H9 (cell line): ENCODE data around the gene DCST2. TPM values are rescaled to one million over a fixed set of nuclear protein-coding genes. Genes with fewer than 3 reads are reported as not detected.

Experiments
- DNase-seq: peaks from one replicate; pipeline ENCODE4 v3.0.0-alpha.2; 2017
- H2AFZ ChIP-seq: one replicate; pipeline ENCODE4 v1.6.1; 2013; ENCODE audit warnings: mild to moderate bottlenecking, low read length, control low read depth, moderate library complexity
- H2AK5ac ChIP-seq: 2 replicates; pipeline ENCODE4 v1.6.1; 2013; ENCODE audit warnings: low read length, control low read depth, mixed read lengths; ENCODE audit not compliant: insufficient read length
- H2BK120ac ChIP-seq: one replicate; pipeline ENCODE4 v1.6.1; 2013; ENCODE audit warnings: low read depth, mild to moderate bottlenecking, low read length, control low read depth, inconsistent platforms; ENCODE audit not compliant: poor library complexity, severe bottlenecking
- H2BK12ac ChIP-seq: 2 replicates; pipeline ENCODE4 v1.6.1; 2013; ENCODE audit warnings: low read length, control low read depth, mixed read lengths, low read depth; ENCODE audit not compliant: insufficient read length
- H2BK15ac ChIP-seq: 2 replicates; pipeline ENCODE4 v1.6.1; 2013; ENCODE audit warnings: low read depth, low read length, control low read depth
- H2BK20ac ChIP-seq: one replicate; pipeline ENCODE4 v1.6.1; 2013; ENCODE audit warnings: low read depth, mild to moderate bottlenecking, low read length, control low read depth, inconsistent platforms; ENCODE audit not compliant: poor library complexity, severe bottlenecking
- H2BK5ac ChIP-seq: 2 replicates; pipeline ENCODE4 v1.6.1; 2013; ENCODE audit warnings: low read length, control low read depth, mixed read lengths; ENCODE audit not compliant: insufficient read length
- H3K14ac ChIP-seq: 2 replicates; pipeline ENCODE4 v1.6.1; 2013; ENCODE audit warnings: low read length, control low read depth; ENCODE audit not compliant: insufficient read depth
- H3K18ac ChIP-seq: 2 replicates; pipeline ENCODE4 v1.6.1; 2013; ENCODE audit warnings: low read depth, mild to moderate bottlenecking, mixed read lengths, low read length, control low read depth; ENCODE audit not compliant: insufficient read length
- H3K23ac ChIP-seq: 2 replicates; pipeline ENCODE4 v1.6.1; 2013; ENCODE audit warnings: low read length, control low read depth, mixed read lengths, low read depth; ENCODE audit not compliant: insufficient read length
- H3K23me2 ChIP-seq: 2 replicates; pipeline ENCODE4 v1.6.1; 2013; ENCODE audit warnings: low read depth, mild to moderate bottlenecking, mixed read lengths, low read length, control low read depth; ENCODE audit not compliant: insufficient read length, poor library complexity, severe bottlenecking
- H3K27ac ChIP-seq: 2 replicates; pipeline ENCODE4 v1.5.1; 2013; ENCODE audit warnings: low read length, control low read depth, mixed read lengths, low read depth; ENCODE audit not compliant: insufficient read length
- H3K27me3 ChIP-seq: 2 replicates; pipeline ENCODE4 v1.6.1; 2013; ENCODE audit warnings: low read length, control low read depth, inconsistent platforms; ENCODE audit not compliant: insufficient read depth
- H3K4ac ChIP-seq: 2 replicates; pipeline ENCODE4 v1.6.1; 2013; ENCODE audit warnings: low read depth, mild to moderate bottlenecking, control low read depth, inconsistent platforms, low read length, moderate library complexity
- H3K4me1 ChIP-seq: 2 replicates; pipeline ENCODE4 v1.6.1; 2013; ENCODE audit warnings: low read length, control low read depth, inconsistent platforms; ENCODE audit not compliant: insufficient read depth
- H3K4me2 ChIP-seq: 2 replicates; pipeline ENCODE4 v1.6.1; 2013; ENCODE audit warnings: low read length, control low read depth, mixed read lengths; ENCODE audit not compliant: insufficient read length, insufficient read depth
- H3K56ac ChIP-seq: 2 replicates; pipeline ENCODE4 v1.6.1; 2013; ENCODE audit warnings: low read depth, mild to moderate bottlenecking, mixed read lengths, low read length, control low read depth; ENCODE audit not compliant: insufficient read length
- H3K79me1 ChIP-seq: 2 replicates; pipeline ENCODE4 v1.6.1; 2013; ENCODE audit warnings: low read depth, mild to moderate bottlenecking, moderate library complexity, low read length, control low read depth, inconsistent platforms; ENCODE audit not compliant: insufficient read depth, poor library complexity, severe bottlenecking
- H3K79me2 ChIP-seq: 2 replicates; pipeline ENCODE4 v1.6.1; 2013; ENCODE audit warnings: low read length, control low read depth, inconsistent platforms; ENCODE audit not compliant: insufficient read depth
- H3K9ac ChIP-seq: 2 replicates; pipeline ENCODE4 v1.6.1; 2013; ENCODE audit warnings: low read length, control low read depth, mixed read lengths; ENCODE audit not compliant: insufficient read length; ENCODE audit errors: extremely low read depth
- H3K9me3 ChIP-seq: one replicate; pipeline ENCODE4 v1.6.1; 2013; ENCODE audit warnings: low read depth, low read length, inconsistent platforms; ENCODE audit not compliant: control insufficient read depth
- H3T11ph ChIP-seq: one replicate; pipeline ENCODE4 v1.6.1; 2013; ENCODE audit warnings: mild to moderate bottlenecking, low read length, control low read depth, inconsistent platforms
- H4K20me1 ChIP-seq: one replicate; pipeline ENCODE4 v1.6.1; 2013; ENCODE audit not compliant: control insufficient read depth, insufficient read length, insufficient read depth
- H4K5ac ChIP-seq: 2 replicates; pipeline ENCODE4 v1.6.1; 2013; ENCODE audit warnings: low read depth, mild to moderate bottlenecking, mixed read lengths, low read length, control low read depth; ENCODE audit not compliant: insufficient read length
- H4K8ac ChIP-seq: replicated peaks from 2 replicates; pipeline ENCODE4 v1.6.1; 2013; ENCODE audit warnings: low read length, control low read depth, mixed read lengths, low read depth; ENCODE audit not compliant: insufficient read length
- H4K91ac ChIP-seq: 2 replicates; pipeline ENCODE4 v1.6.1; 2013; ENCODE audit warnings: low read depth, mild to moderate bottlenecking, moderate library complexity, mixed read lengths, low read length, control low read depth; ENCODE audit not compliant: insufficient read length
- H3K27ac Mint-ChIP-seq, 3 experiments: 2 replicates in 2 of 3; 3 replicates in 1 of 3; pipeline ENCODE4 v1.8.0; 2020 to 2021; ENCODE audit warnings: mixed read lengths in 3 of 3, mild to moderate bottlenecking in 1 of 3, moderate library complexity in 1 of 3
- H3K27me3 Mint-ChIP-seq: 2 replicates; pipeline ENCODE4 v1.8.0; 2021; ENCODE audit warnings: low read depth, mild to moderate bottlenecking, moderate library complexity, mixed read lengths
- H3K36me3 Mint-ChIP-seq, 3 experiments: 2 replicates in 2 of 3; 3 replicates in 1 of 3; pipeline ENCODE4 v1.8.0; 2020 to 2021; ENCODE audit warnings: low read depth in 3 of 3, mixed read lengths in 3 of 3; ENCODE audit not compliant: insufficient read depth in 1 of 3
- H3K4me1 Mint-ChIP-seq, 2 experiments: 2 replicates each; pipeline ENCODE4 v1.8.0; 2020; ENCODE audit warnings: mixed read lengths in 2 of 2
- H3K4me3 Mint-ChIP-seq, 2 experiments: 2 replicates in 1 of 2; 3 replicates in 1 of 2; pipeline ENCODE4 v1.8.0; 2020 to 2021; ENCODE audit warnings: mild to moderate bottlenecking in 2 of 2, mixed read lengths in 2 of 2, moderate library complexity in 1 of 2
- H3K9me3 Mint-ChIP-seq, 2 experiments: 2 replicates in 1 of 2; 3 replicates in 1 of 2; pipeline ENCODE4 v1.8.0; 2020; ENCODE audit warnings: mild to moderate bottlenecking in 2 of 2, mixed read lengths in 2 of 2, moderate library complexity in 1 of 2
- WGBS: extraction: QIAGEN DNeasy Blood & Tissue Kit; methylation state at CpG from one replicate; pipeline ENCODE4 v1.1.7; 2013; ENCODE audit warnings: missing lambda C conversion rate, low lambda C conversion rate, mixed read lengths; ENCODE audit not compliant: insufficient read length; ENCODE audit errors: extremely low coverage; 5-methylcytosine and 5-hydroxymethylcytosine counted together
- total RNA-seq: library from RNA; stranded (reverse); gene quantifications from 2 replicates; pipeline ENCODE4 v1.2.1, GENCODE V29; 2021
- TF ChIP-seq, protein P1 (sequence below): fragments of 200-600 bp; sonication (generic); conservative IDR thresholded peaks from 3 replicates; pipeline ENCODE4 v1.8.0; 2021; ENCODE audit warnings: antibody characterized with exemption, mild to moderate bottlenecking

Gene DCST2
- total RNA-seq, 1 experiment from 2014 or later = 0.35 TPM

DNA sequence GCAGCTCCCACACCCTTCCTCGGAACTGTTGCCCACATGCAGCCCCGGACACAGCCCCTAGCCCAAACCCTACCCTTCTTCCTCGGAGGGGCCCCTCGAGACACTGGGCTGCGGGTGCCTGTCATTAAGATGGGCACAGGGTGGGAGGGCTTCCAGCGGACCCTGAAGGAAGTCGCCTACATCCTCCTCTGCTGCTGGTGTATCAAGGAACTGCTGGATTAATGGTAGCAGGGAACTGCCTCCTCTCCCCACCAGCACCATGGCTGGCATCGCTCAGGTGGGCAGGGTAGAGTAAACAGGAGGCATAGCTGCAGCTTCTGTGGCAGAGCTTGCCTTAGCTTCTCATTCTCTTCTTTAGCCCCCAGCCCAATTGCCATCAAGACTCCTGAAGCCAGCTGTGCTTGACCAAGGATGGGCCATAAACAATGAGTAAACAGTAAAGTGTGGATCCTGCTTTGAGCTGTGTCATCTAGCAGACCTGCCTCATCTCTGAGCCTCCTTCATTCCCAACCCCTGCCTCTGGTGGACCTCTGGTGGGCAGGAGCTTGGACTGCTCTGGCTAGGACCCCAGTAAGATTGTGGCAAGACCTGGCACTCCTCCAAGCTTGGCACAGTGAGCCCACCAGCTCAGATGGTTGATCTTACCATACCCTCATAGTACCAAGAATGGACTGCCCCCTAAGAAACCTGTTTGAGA is 39.9 kb downstream of the DCST2 start, which contains the start of gene LENEP:
LENEP (plus strand) TSS at position 15 of the 697 bp plus-strand sequence; CDS start at position 37, 22 bp downstream.
- Histone ChIP-seq H3K4me2 (no peak within 1 kb of the TSS), H2BK12ac (peak within 1 kb of the TSS; percentile 16), H3K27me3 (no peaks in the 10 kb centered on the region), H3K18ac (peak within 1 kb of the TSS; percentile 15), H3K4me1 (no peaks in the 10 kb centered on the region; the same call in 1 of the 2 replicates), H2BK20ac (no peak within 1 kb of the TSS), H4K8ac (no peak within 1 kb of the TSS), H3K9ac (no peak within 1 kb of the TSS), H2AK5ac (no peak within 1 kb of the TSS), H3T11ph (no peak within 1 kb of the TSS), H4K20me1 (no peaks in the 10 kb centered on the region), H3K4ac (no peak within 1 kb of the TSS), H3K14ac (no peak within 1 kb of the TSS; the same call in 1 of the 2 replicates), H3K79me2 (no peaks in the 10 kb centered on the region), H2BK120ac (no peak within 1 kb of the TSS), H3K56ac (no peak within 1 kb of the TSS), H4K91ac (no peak within 1 kb of the TSS), H3K9me3 (no peaks in the 10 kb centered on the region), H3K23me2 (no peaks in the 10 kb centered on the region), H2BK5ac (no peak within 1 kb of the TSS), H3K27ac (no peak within 1 kb of the TSS), H2BK15ac (no peak within 1 kb of the TSS), H4K5ac (no peak within 1 kb of the TSS), H3K79me1 (no peaks in the 10 kb centered on the region), H2AFZ (no peak within 1 kb of the TSS), H3K23ac (no peak within 1 kb of the TSS)
- DNase-seq = peak; percentile 20
- no peak within 1 kb of the TSS; a peak in 1 of 5 replicates for H3K4me3 Mint-ChIP-seq
- H3K9me3 Mint-ChIP-seq = no peaks in the 10 kb centered on the region; a peak in 1 of 5 replicates
- H3K4me1 Mint-ChIP-seq = peaks cover 6 to 20% of the 10 kb centered on the region in 2 experiments
- H3K27ac Mint-ChIP-seq = peak within 1 kb of the TSS; percentile 53 to 80 (median 65); a peak in 5 of 7 replicates
- TF ChIP-seq, protein P1, sequence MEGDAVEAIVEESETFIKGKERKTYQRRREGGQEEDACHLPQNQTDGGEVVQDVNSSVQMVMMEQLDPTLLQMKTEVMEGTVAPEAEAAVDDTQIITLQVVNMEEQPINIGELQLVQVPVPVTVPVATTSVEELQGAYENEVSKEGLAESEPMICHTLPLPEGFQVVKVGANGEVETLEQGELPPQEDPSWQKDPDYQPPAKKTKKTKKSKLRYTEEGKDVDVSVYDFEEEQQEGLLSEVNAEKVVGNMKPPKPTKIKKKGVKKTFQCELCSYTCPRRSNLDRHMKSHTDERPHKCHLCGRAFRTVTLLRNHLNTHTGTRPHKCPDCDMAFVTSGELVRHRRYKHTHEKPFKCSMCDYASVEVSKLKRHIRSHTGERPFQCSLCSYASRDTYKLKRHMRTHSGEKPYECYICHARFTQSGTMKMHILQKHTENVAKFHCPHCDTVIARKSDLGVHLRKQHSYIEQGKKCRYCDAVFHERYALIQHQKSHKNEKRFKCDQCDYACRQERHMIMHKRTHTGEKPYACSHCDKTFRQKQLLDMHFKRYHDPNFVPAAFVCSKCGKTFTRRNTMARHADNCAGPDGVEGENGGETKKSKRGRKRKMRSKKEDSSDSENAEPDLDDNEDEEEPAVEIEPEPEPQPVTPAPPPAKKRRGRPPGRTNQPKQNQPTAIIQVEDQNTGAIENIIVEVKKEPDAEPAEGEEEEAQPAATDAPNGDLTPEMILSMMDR = no peak
- H3K27me3 Mint-ChIP-seq = peaks cover 3% of the 10 kb centered on the region
- WGBS = no CpG with 5 or more reads among the region's 8 CpGs
- H3K36me3 Mint-ChIP-seq = peaks cover 16 to 28% (median 25%) of the 10 kb centered on the region in 3 experiments; a peak in 6 of 7 replicates
